ENCODE data around the gene OSTF1.
A peak's percentile ranks its signal among the peaks of the same experiment; 100 is the strongest.

OSTF1 gene

DNA sequence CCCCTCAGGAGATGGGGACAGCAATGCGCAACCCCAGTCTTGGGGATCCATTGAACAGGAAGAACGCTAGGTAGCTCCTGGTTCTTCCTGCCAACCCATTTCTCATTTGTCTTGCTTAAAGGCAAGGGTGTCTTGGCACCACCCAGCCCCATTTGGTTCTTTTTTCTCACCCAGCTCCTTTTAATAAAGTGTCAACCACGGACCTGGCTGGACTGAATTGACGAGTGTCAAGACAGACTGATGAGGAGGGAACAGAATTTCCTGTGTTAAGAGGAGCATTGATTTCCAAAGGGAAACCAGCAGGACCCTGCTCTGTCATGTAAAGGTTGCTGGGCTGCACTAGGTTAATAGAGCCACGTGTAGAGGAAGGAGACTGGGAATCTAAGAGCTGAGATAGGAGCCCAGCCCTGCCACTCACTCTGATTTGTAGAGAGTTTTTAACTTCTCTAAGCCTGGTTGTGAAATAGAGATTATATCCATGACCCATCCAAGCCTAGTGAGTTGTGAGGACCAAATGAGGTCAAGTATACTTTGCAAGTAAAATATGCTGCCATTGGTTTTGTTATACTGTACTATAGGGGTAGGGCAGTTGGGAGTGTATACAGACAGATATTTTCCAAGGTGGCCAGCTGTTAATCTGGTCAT, 33.7 kb downstream of the OSTF1 start:
- Mint-ChIP-seq H3K36me3 (ENCODE audit: low read depth) (peaks cover 48% of the 10 kb centered on the region), H3K4me1 (ENCODE audit: low read depth) (peaks cover 35% of the 10 kb centered on the region), H3K4me3 (no peak overlapping the region), H3K27ac (peak overlapping the region; percentile 15), H3K9me3 (peaks cover 8% of the 10 kb centered on the region), H3K27me3 (ENCODE audit: low read depth) (no peaks in the 10 kb centered on the region)

DNA sequence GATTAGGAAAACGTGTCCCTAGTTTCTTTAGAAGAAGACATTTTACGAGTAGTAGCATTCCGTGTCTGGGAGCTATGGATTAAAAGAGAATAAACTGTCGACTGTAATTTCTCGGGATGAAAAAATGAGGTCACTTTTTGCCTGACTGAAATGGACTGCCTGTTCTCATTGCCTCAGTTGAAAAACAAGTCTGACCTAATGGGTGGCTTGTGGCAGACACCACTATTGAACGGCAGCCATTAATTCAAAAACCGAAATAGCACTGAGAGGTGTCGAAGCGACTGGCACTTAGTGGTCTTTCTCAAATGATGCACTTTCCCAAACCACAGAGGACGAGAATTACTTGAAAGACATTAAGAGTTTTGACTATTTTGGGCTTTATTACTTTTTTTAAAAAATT, 35.4 kb downstream of the OSTF1 start:
- Mint-ChIP-seq H3K9me3 (no peaks in the 10 kb centered on the region), H3K27me3 (ENCODE audit: low read depth) (no peaks in the 10 kb centered on the region), H3K4me3 (no peak overlapping the region), H3K36me3 (ENCODE audit: low read depth) (peaks cover 37% of the 10 kb centered on the region), H3K4me1 (ENCODE audit: low read depth) (peaks cover 24% of the 10 kb centered on the region), H3K27ac (no peak overlapping the region)

DNA sequence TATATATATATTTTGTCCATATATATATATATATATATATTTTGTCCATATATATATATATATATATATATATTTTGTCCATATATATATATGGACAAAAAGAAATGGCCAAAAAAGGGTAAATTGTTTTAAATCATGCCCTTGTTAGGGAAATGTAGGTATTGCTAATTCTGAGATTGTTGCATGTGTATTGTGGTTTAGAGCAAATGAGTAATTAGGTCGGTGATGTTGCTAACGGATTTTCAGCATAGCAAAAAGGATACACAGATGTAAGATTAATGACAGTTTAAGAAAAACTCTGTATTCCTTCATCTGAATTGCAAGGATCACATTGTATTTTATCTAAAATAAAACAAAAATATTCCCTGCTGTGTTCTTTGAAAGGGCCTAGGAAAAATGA, 40.2 kb downstream of the OSTF1 start:
- H3K9me3 Mint-ChIP-seq: no peaks in the 10 kb centered on the region
- H3K4me1 Mint-ChIP-seq (ENCODE audit: low read depth): peaks cover 40% of the 10 kb centered on the region
- H3K4me3 Mint-ChIP-seq: no peak overlapping the region
- no peak overlapping the region for H3K27ac Mint-ChIP-seq
- H3K27me3 Mint-ChIP-seq (ENCODE audit: low read depth): no peaks in the 10 kb centered on the region
- peaks cover 51% of the 10 kb centered on the region for H3K36me3 Mint-ChIP-seq (ENCODE audit: low read depth)

GRCh38 chr9:75130172-75130571, 41.9 kb downstream of the OSTF1 start:
- H3K9me3 Mint-ChIP-seq: no peaks in the 10 kb centered on the region
- H3K27ac Mint-ChIP-seq: no peak overlapping the region
- peaks cover 53% of the 10 kb centered on the region for H3K36me3 Mint-ChIP-seq (ENCODE audit: low read depth)
- no peaks in the 10 kb centered on the region for H3K27me3 Mint-ChIP-seq (ENCODE audit: low read depth)
- H3K4me1 Mint-ChIP-seq (ENCODE audit: low read depth): peaks cover 40% of the 10 kb centered on the region
- no peak overlapping the region for H3K4me3 Mint-ChIP-seq

GRCh38 chr9:75130621-75131230, 42.4 kb downstream of the OSTF1 start:
- Mint-ChIP-seq H3K36me3 (ENCODE audit: low read depth) (peaks cover 54% of the 10 kb centered on the region), H3K4me3 (no peak overlapping the region), H3K9me3 (no peaks in the 10 kb centered on the region), H3K4me1 (ENCODE audit: low read depth) (peaks cover 39% of the 10 kb centered on the region), H3K27ac (peak overlapping the region; percentile 11), H3K27me3 (ENCODE audit: low read depth) (no peaks in the 10 kb centered on the region)

DNA sequence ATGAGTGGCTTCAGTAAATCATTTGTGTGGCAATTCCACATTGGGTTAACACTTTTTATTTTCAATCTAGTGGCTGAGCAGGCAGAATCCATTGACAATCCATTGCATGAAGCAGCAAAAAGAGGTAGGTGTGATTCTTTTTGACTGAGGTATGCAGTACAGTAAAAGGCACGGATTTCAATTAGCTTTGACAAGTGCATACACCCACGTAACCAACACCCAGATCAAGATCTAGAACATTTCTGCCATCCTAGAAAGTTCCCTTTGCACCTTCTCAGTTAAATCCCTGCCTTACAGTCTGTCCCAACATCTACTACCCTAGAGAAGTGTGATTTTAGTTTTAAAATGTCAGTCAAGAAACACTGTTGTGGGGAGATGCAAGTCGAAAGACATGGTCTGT, 43.4 kb downstream of the OSTF1 start:
- no peak overlapping the region for H3K4me3 Mint-ChIP-seq
- peaks cover 64% of the 10 kb centered on the region for H3K36me3 Mint-ChIP-seq (ENCODE audit: low read depth)
- peaks cover 39% of the 10 kb centered on the region for H3K4me1 Mint-ChIP-seq (ENCODE audit: low read depth)
- H3K9me3 Mint-ChIP-seq: no peaks in the 10 kb centered on the region
- peak overlapping the region; percentile 17 for H3K27ac Mint-ChIP-seq
- H3K27me3 Mint-ChIP-seq (ENCODE audit: low read depth): no peaks in the 10 kb centered on the region

- H3K9me3 Mint-ChIP-seq: no peaks in the 10 kb centered on the region
- no peak overlapping the region for H3K4me3 Mint-ChIP-seq
- no peak overlapping the region for H3K27ac Mint-ChIP-seq
- peaks cover 68% of the 10 kb centered on the region for H3K36me3 Mint-ChIP-seq (ENCODE audit: low read depth)
- peaks cover 41% of the 10 kb centered on the region for H3K4me1 Mint-ChIP-seq (ENCODE audit: low read depth)
- H3K27me3 Mint-ChIP-seq (ENCODE audit: low read depth): no peaks in the 10 kb centered on the region
These were observed 43.9 kb downstream of the OSTF1 start for GRCh38 chr9:75132244-75132643.

- H3K27me3 Mint-ChIP-seq (ENCODE audit: low read depth): no peaks in the 10 kb centered on the region
- H3K4me3 Mint-ChIP-seq: no peak overlapping the region
- peaks cover 45% of the 10 kb centered on the region for H3K4me1 Mint-ChIP-seq (ENCODE audit: low read depth)
- peaks cover 76% of the 10 kb centered on the region for H3K36me3 Mint-ChIP-seq (ENCODE audit: low read depth)
- no peaks in the 10 kb centered on the region for H3K9me3 Mint-ChIP-seq
- H3K27ac Mint-ChIP-seq: no peak overlapping the region
These were observed 45.1 kb downstream of the OSTF1 start for GRCh38 chr9:75133396-75133795.

- H3K36me3 Mint-ChIP-seq (ENCODE audit: low read depth): peaks cover 69% of the 10 kb centered on the region
- no peak overlapping the region for H3K27ac Mint-ChIP-seq
These were observed 46.2 kb downstream of the OSTF1 start for GRCh38 chr9:75134495-75134894.

DNA sequence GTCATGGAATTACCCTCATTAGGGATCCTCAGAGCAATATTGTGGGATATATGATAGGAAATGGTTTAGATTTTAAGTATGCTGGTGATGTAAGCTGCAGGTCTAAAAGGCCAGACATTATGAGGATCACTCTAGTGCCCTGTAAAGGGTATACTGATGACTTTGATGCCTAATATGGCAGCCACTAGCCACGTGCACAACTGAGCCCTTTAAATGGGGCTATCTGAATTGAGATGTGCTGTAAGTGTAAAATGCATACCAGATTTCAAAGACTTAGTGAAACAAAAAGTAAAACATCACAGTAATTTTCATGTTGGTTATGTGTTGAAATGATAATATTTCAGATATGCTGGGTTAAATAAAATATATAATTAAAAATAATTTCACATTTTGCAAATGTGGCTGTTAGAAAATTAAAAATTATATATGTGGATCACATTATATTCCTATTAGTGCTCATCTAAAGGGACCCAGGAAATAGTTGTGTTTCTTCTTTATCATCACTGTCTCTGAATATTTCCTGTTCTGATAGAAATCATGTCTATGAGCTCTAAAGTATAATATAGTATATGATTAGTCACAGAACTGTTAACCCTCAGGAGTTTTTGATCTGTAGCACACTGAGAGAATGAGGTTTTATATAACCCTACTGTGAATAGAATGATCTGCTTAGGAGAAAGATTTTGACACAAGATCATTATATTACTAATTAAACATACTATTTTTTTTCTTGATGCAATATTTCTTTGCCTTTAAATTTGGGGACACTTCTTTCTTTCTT, 50.1 kb downstream of the OSTF1 start:
- Mint-ChIP-seq H3K27ac (peak overlapping the region; percentile 52), H3K36me3 (ENCODE audit: low read depth) (peaks cover 73% of the 10 kb centered on the region), H3K4me3 (no peak overlapping the region), H3K9me3 (peaks cover 10% of the 10 kb centered on the region), H3K27me3 (ENCODE audit: low read depth) (no peaks in the 10 kb centered on the region), H3K4me1 (ENCODE audit: low read depth) (peaks cover 46% of the 10 kb centered on the region)

More at GRCh38 chr9:75134495-75134894, 46.2 kb downstream of the OSTF1 start:
- Mint-ChIP-seq H3K9me3 (no peaks in the 10 kb centered on the region), H3K27me3 (ENCODE audit: low read depth) (no peaks in the 10 kb centered on the region), H3K4me1 (ENCODE audit: low read depth) (peaks cover 47% of the 10 kb centered on the region), H3K4me3 (no peak overlapping the region)

GRCh38 chr9:75139201-75139600, 50.9 kb downstream of the OSTF1 start:
- H3K4me1 Mint-ChIP-seq (ENCODE audit: low read depth): peaks cover 47% of the 10 kb centered on the region
- peaks cover 77% of the 10 kb centered on the region for H3K36me3 Mint-ChIP-seq (ENCODE audit: low read depth)
- peaks cover 18% of the 10 kb centered on the region for H3K9me3 Mint-ChIP-seq
- no peaks in the 10 kb centered on the region for H3K27me3 Mint-ChIP-seq (ENCODE audit: low read depth)
- H3K27ac Mint-ChIP-seq: no peak overlapping the region
- H3K4me3 Mint-ChIP-seq: no peak overlapping the region

- Mint-ChIP-seq H3K4me1 (ENCODE audit: low read depth) (peaks cover 45% of the 10 kb centered on the region), H3K36me3 (ENCODE audit: low read depth) (peaks cover 80% of the 10 kb centered on the region), H3K27ac (no peak overlapping the region), H3K27me3 (ENCODE audit: low read depth) (no peaks in the 10 kb centered on the region), H3K9me3 (peaks cover 29% of the 10 kb centered on the region), H3K4me3 (no peak overlapping the region)
These were observed 51.9 kb downstream of the OSTF1 start for GRCh38 chr9:75140261-75140660.

DNA sequence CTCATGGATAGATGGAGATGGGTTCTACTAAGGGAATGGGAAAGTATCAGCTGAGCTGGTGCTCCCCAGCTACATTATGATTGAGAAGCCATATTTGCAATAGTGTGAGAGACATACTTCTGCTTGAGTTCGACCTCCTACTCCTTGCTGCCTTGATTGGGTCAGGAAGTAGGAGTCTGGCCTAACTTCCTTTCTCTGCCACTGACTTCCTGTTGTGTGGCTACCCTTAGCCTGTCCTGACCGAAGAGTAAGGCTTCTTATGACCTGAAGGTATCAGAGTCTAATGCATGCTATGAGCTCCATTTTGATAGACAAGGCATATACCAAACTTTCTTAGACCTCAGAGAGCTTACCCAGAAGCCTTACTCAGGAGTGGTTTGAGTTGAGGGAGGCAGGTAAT, 53.9 kb downstream of the OSTF1 start:
- no peaks in the 10 kb centered on the region for H3K27me3 Mint-ChIP-seq (ENCODE audit: low read depth)
- H3K36me3 Mint-ChIP-seq (ENCODE audit: low read depth): peaks cover 77% of the 10 kb centered on the region
- H3K4me3 Mint-ChIP-seq: no peak overlapping the region
- peaks cover 55% of the 10 kb centered on the region for H3K4me1 Mint-ChIP-seq (ENCODE audit: low read depth)
- peaks cover 33% of the 10 kb centered on the region for H3K9me3 Mint-ChIP-seq
- peak overlapping the region; percentile 83 for H3K27ac Mint-ChIP-seq

DNA sequence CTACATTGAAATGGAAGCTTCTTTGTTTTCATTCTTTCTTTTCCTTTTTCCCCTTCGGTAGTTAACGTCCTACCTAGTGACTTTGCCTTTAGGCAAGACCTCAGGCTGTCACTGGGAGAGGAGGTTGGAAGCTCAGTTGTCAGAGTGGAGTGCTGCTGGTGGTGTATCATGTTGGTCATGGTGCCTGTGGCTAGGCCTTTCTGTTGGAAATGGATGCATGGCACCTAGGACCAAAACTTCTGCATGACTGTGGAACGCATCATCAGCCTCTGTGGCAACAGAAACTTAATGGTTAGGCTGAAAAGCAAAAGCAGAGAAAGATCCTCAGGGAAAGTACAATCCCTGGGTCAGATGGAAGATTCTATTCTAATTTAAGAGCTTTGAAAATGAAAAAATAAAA, 57.9 kb downstream of the OSTF1 start:
- Mint-ChIP-seq H3K4me3 (no peak overlapping the region), H3K27ac (peak overlapping the region; percentile 66)

GRCh38 chr9:75147638-75148037, 59.3 kb downstream of the OSTF1 start:
- Mint-ChIP-seq H3K9me3 (peaks cover 25% of the 10 kb centered on the region), H3K36me3 (ENCODE audit: low read depth) (peaks cover 55% of the 10 kb centered on the region), H3K4me1 (ENCODE audit: low read depth) (peaks cover 62% of the 10 kb centered on the region), H3K27me3 (ENCODE audit: low read depth) (no peaks in the 10 kb centered on the region), H3K27ac (peak overlapping the region; percentile 92), H3K4me3 (peak overlapping the region; percentile 72)

More for the DNA sequence above, 57.9 kb downstream of the OSTF1 start:
- Mint-ChIP-seq H3K36me3 (ENCODE audit: low read depth) (peaks cover 56% of the 10 kb centered on the region), H3K27me3 (ENCODE audit: low read depth) (no peaks in the 10 kb centered on the region), H3K4me1 (ENCODE audit: low read depth) (peaks cover 56% of the 10 kb centered on the region), H3K9me3 (peaks cover 33% of the 10 kb centered on the region)
